SW480 (cell line): ENCODE measurements around the gene OR1A1.
A peak's percentile ranks its signal among the peaks of the same experiment; 100 is the strongest.
"Not testable (repeated sequence)": the region's sequence is repeated elsewhere in the genome, so short reads cannot be mapped to it uniquely, and the experiment has no call there.

Experiments
- DNase-seq: peaks from one replicate; pipeline ENCODE4 v3.0.0-alpha.2; 2016; ENCODE audit warnings: low spot score

Gene OR1A1

GRCh38 chr17:3207367-3207766 is at the start of gene OR1A1:
TSS of gene OR1A1 (plus strand) at chr17:3207667. CDS start at chr17:3215621, 7,954 bp downstream.
- no peak for DNase-seq

- no peak for DNase-seq
These were observed 39.9 kb upstream of the OR1A1 start for GRCh38 chr17:3167574-3167973.

DNA sequence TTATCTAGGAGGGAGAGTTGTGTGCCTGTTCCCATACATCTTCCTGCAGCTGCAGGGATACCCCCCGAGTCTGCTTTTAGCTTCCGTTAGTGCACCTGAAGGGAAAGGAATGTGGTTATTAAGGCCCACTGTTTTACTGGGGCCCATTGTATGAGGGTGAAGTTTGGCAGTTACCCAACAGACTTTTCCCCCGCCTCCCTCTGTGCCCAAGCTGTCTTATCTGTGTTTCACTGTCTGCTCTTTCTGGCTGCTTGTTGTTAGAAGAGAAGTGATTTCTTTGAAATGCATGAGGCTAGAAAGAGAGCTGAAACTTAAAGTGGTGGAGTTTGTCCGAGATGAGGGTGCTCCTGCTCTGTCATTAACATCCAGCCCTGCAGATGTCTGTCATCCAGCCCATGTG is 17.5 kb upstream of the OR1A1 start:
- DNase-seq: no peak

DNA sequence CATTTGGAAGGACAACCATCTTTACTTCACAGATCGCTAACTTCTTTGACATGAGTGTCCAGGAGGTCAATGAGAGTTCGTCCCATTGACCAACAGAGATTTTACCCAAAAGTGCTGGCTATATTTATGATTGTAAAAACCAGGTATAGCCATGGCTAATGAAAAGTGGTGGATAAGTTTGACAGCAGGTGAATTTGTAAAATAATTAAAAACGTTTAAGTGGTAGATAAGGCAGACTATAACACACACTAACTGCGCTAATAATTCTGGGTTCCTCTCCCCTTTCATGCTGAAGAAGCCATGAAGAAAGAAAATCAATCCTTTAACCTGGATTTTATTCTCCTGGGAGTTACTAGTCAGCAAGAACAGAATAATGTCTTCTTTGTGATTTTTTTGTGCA is 10.2 kb upstream of the OR1A1 start, which contains the start of gene OR1A2:
TSS of gene OR1A2 (plus strand) at position 301 of the 400 bp plus-strand sequence. CDS start at position 301, 0 bp downstream.
- no peak for DNase-seq

- DNase-seq: no peak
These were observed 1.0 kb downstream of the OR1A1 start for GRCh38 chr17:3208484-3208883.

DNA sequence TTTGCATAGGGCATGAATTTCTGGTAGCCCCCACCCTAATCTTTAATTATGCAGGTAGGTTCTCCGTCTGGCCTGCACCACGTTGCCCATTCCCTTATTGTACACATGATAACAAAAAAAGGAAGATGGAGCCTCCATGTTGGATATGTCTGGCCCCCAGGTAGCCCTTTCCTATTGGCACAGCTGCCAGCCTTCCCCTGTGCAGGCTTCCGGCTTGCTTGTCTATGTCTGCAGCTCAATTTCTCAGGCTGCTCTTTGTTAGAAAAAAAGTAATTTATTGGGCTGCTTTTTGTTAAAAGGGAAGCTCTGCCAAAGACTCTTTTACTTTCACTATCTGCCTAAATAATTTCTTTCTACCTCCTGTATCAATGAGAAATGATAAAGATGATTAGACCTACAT is 5.5 kb downstream of the OR1A1 start:
- no peak for DNase-seq

- peak; percentile 9 for DNase-seq
These were observed 6.1 kb downstream of the OR1A1 start for GRCh38 chr17:3213587-3213986.

DNA sequence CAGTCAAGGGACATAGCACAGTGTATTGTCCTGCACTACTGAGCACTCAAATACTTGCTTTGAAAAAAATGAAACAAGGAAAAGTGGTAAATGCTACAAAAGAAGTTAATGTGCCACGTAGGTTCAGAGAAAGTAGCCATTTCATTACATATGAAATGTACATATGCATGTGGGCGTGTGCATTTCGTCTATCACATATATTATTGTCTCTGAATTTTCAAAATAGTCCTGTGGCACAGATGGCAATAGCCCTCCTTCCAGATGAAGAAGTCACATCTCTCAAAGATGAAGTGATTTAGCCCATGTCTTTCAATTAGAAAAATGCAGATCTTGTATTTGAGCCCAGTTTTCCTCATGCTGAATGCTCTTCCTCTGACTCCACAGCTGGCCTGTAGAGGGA is 12.5 kb downstream of the OR1A1 start:
- not testable (repeated sequence) for DNase-seq

DNA sequence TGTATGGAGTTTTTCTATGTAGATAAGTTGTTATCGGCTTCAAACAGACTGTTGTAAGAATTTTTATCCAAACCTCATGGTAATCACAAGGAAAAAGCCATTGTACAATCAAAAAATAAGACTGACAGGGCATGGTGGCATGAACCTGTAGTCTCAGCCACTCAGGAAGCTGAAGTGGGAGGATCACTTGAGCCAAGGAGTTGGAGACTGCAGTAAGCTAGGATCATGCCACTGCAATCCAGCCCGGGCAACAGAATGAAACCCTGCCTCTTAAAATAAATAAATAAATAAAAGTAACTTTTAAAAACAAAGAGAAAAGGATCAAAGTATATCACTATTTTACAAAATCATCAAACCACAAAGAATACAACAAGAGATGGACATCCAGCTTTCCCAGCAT is 14.4 kb downstream of the OR1A1 start:
- no peak for DNase-seq

DNA sequence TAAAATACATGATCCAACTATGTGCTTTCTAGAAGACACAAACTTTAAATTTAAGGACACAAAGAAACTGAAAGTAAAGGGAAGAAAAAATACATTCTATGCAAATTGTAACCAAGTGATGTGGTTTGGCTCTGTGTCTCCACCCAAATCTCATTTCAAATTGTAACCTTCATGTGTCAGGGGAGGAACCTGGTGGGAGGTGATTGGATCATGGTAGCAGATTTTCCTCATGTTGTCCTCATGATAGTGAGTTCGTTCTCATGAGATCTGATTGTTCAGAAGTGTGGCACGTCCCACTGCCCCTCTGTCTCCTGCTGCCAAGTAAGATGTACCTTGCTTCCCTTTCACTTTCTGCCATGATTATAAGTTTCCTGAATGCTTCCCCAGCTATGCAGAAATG is 15.0 kb downstream of the OR1A1 start:
- DNase-seq: no peak

DNA sequence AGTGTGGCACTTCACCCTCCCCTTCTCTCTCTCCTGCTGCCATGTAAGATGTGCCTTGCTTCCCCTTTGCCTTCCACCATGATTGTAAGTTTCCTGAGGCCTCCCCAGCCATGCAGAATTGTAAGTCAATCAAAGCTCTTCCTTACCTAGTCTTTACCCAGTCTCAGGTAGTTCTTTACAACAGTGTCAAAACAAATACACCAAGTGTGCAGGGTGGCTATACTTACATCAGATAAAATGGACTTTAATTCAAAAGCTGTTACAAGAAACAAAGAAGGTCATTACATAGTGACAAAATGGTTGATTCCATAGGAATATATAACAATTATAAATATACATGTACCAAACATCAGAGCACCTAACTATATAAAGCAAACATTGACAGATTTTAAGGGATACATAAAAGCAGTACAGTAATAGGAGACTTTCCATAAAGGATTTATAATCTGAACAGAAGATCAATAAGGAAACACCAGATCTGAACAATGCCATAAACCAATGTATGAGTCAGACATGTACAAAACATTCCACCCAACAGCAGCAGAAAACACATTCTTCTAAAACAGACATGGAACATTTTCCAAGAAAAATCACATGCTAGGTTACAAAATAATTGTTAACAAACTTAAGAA is 17.4 kb downstream of the OR1A1 start:
- DNase-seq: not testable (repeated sequence)

DNA sequence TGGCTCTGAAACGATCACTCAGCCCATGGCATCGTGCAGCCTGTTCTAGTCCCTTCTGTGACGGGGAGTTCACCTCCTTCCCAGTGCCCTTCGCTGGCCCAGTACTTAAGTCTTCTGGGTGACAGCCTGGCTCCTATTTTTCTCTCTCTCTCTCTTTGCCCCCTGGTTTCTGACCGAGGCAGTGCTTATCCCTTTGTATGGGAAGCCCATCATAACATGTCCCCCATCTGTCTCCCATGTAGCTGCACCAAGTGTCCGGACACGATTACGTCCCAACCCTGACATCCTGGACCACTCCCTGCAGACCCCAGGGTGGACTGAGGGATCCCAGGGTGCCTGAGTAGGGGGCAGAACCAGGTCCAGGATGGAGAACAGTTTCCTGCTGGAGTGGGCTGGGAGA is 24.8 kb downstream of the OR1A1 start:
- DNase-seq: not testable (repeated sequence)

GRCh38 chr17:3238685-3239084 is 31.2 kb downstream of the OR1A1 start:
- DNase-seq: not testable (repeated sequence)

DNA sequence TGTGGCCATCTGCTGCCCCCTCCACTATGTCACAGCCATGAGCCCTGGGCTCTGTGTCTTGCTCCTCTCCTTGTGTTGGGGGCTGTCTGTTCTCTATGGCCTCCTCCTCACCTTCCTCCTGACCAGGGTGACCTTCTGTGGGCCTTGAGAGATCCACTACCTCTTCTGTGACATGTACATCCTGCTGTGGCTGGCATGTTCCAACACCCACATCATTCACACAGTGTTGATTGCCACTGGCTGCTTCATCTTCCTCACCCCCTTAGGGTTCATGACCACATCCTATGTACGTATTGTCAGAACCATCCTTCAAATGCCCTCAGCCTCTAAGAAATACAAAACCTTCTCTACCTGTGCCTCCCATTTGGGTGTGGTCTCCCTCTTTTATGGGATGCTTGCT is 33.6 kb downstream of the OR1A1 start:
- not testable (repeated sequence) for DNase-seq

DNA sequence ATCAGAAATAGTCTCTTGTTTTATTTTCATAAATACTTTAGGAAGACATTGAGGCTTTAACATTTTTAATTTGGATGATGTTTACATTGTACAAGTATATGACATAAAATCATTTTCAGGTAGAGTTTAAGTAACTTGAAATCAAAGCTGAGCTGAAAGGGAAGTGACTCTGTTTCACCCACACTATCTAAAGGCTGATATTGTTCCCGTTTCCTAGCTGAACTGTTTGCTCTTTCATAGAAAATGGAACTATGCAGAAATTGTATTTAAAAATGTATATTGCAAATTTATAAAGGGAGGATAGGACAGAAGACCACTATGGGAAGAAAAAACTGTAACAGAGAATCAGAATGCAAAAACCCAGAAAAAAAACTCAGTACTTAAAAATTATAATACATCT is 37.4 kb downstream of the OR1A1 start:
- not testable (repeated sequence) for DNase-seq

- not testable (repeated sequence) for DNase-seq
These were observed 41.5 kb downstream of the OR1A1 start for GRCh38 chr17:3249013-3249412.

DNA sequence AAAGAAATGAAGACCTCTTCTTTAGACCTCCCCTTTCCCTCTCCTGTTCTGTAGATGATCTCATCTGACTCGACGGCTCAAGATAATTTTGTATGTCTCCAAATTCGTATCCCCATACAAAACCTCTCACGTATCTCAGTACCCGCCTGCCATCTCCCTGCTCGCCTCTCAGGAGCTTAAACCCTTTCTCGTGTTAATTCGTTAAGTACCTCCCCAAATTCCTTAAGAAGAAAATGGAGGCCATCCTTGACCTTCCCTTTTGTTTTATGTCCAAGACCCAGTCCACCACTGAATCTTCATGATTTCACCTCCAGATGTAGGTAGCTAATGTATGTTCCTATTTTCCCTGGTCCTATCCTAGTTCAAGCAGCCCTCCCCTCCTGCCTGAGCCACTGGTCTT is 49.1 kb downstream of the OR1A1 start:
- no peak for DNase-seq

DNA sequence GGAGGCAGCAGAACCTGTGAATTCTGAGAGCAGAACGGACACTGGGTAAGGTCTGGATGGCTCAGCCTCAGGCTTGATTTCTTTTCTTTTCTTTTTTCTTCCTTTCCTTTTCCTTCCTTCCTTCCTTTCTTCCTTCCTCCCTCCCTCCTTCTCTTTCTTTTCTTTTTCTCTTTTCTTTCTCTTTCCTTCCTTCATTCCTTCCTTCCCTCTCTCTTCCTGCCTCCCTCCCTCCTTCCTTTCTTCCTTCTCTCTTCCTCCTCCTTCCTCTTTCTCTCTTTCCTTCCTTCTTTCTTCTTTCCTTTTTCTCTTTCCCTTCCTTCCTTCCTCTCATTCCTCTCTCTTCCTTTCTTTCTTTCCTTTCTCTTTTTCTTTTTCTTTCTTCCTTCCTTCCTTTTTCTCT is 52.7 kb downstream of the OR1A1 start:
- no peak for DNase-seq

DNA sequence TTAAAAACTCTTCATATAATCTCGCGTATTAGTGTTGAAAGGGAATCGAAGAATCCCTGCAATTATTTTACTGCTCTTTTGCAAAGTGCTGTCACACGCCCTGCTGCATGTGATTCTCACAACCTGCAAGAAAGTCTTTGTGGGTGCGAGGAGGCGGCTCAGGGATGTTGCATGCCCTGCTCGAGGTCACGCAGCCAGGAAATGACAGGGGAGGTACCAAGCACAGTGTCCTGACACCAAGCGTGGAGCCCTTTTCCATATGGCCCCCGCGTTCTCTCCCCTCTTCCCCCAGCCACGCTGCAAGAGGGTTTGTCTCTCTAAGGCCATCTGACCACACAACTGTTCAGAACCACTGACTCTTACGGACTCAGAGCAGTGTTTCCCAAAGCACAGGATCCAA is 53.1 kb downstream of the OR1A1 start:
- DNase-seq: no peak
